Measurements from ENCODE around the gene OR2C1. TPM values are rescaled to one million over a fixed set of nuclear protein-coding genes. Genes with fewer than 3 reads are reported as not detected.

The OR2C1 gene
- total RNA-seq, 1 donor = not detected

DNA sequence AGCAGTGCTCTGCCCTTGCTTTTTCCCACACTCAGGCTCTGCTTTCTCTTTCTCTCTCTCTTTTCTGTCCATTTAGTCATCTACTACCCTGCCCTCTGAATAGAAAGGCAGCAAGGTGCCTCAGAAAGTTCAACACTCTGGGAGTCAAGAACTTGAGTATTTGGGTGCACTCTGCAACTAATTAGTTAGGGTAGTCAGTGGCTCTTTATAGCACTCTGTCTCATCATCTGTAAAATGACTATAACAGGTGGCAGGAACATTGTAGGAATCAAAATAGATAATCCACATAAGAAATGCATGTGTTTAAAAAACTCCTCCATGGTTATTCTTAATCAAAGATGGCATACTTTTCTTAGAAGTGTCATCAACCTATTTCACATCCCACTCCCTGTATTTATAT lies 7.2 kb downstream of the OR2C1 start:
- H3K4me3 ChIP-seq (ENCODE audit: low read depth, low read length) = no peak overlapping the region
- TF ChIP-seq, protein P1, sequence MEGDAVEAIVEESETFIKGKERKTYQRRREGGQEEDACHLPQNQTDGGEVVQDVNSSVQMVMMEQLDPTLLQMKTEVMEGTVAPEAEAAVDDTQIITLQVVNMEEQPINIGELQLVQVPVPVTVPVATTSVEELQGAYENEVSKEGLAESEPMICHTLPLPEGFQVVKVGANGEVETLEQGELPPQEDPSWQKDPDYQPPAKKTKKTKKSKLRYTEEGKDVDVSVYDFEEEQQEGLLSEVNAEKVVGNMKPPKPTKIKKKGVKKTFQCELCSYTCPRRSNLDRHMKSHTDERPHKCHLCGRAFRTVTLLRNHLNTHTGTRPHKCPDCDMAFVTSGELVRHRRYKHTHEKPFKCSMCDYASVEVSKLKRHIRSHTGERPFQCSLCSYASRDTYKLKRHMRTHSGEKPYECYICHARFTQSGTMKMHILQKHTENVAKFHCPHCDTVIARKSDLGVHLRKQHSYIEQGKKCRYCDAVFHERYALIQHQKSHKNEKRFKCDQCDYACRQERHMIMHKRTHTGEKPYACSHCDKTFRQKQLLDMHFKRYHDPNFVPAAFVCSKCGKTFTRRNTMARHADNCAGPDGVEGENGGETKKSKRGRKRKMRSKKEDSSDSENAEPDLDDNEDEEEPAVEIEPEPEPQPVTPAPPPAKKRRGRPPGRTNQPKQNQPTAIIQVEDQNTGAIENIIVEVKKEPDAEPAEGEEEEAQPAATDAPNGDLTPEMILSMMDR (IDR thresholded peaks at IDR 0.05; ENCODE audit: insufficient read depth, low read depth, low read length) = no peak
- DNase-seq (ENCODE audit: low read depth) = no peak

DNA sequence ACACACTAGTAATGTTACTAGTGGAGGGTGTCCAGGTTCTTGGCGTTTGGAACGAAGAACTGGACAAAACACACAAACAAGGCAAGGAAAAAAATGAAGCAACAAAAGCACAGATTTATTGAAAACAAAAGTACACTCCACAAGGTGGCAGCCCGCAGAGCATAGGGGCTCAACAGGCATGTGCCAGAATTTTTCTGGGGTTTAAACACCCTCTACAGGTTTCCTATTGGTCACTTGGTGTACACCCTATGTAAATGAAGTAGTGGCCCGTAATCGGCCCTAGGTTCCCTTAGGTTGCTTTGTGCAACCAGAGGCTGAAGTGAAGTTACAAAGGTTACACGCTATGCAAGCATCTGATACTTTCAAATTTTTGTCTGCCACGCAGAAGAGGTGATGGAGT lies 8.1 kb downstream of the OR2C1 start:
- no peak for DNase-seq (ENCODE audit: low read depth)
- no peak overlapping the region for H3K4me3 ChIP-seq (ENCODE audit: low read depth, low read length)
- TF ChIP-seq, protein P1 (IDR thresholded peaks at IDR 0.05; ENCODE audit: insufficient read depth, low read depth, low read length) = no peak

DNA sequence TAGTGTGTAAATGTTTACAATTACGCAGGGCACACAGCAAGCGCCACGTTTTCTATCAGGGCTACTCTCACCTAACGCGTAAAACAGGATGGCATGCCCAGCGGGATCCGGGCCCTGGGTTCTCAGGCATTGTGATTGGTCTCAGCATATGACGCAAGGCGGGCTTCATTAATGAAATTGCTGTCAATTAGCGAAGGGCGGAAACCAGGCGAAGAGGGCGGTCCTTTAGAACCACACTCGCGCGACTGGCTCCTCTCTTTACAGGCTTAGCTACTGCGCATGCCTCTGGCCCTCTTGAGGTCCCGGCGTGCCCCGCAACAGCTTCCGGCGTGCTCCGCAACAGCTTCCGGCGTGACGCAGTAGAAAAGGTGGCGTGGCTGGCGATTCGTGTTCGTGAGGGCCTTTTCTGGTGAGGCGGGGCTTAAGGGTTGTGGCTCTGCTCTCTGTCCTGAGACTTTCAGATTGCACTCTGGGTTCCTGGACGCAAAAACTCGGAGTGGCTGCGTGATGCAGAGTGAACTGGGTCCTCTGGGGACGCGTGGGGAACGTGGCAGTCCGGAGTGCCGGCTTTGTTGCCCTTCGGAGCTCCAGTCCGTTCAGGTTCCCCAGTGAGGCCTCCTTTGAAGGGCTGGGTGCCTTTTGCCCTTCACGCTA lies 9.2 kb downstream of the OR2C1 start:
- DNase-seq (ENCODE audit: low read depth) = peak; percentile 99
- H3K4me3 ChIP-seq (ENCODE audit: low read depth, low read length) = peak overlapping the region; percentile 70
- TF ChIP-seq, protein P1 (IDR thresholded peaks at IDR 0.05; ENCODE audit: insufficient read depth, low read depth, low read length) = no peak

DNA sequence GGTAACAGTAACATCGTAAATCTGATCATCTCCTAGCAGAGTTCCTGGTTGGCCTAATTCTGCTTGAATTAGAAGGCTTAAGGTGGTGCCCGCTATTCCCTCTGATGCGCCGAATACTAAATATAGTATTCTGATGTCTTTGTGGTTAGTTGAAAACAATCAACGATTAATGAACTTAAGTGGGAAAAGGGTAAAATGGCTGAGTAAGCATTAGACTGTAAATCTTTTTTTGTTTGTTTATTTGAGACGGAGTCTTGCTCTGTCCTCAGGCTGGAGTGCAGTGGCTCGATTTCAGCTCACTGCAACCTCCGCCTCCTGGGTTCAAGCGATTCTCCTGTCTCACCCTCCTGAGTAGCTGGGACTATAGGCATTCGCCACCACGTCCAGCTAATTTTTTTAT lies 13.4 kb downstream of the OR2C1 start:
- TF ChIP-seq, protein P1 (IDR thresholded peaks at IDR 0.05; ENCODE audit: insufficient read depth, low read depth, low read length) = no peak
- H3K4me3 ChIP-seq (ENCODE audit: low read depth, low read length) = no peak overlapping the region
- no peak for DNase-seq (ENCODE audit: low read depth)

DNA sequence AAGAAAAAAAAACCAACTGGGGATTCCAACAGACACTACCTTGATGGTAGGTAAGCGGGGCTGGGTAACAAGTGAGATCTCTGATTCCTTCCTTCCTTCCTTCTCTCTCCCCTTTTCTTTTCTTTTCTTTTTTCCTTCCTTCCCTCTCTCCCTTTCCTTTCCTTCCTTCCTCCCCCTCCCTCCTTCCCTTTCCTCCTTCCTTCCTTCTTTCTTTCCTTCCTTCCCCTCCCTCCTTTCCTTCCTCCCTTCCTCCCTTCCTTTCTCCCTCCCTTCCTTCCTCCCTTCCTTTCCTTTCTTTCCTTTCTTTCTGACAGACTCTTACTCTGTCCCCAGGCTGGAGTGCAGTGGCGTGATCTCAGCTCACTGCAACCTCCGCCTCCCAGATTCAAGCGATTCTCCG lies 20.0 kb downstream of the OR2C1 start:
- TF ChIP-seq, protein P1 (IDR thresholded peaks at IDR 0.05; ENCODE audit: insufficient read depth, low read depth, low read length) = no peak

DNA sequence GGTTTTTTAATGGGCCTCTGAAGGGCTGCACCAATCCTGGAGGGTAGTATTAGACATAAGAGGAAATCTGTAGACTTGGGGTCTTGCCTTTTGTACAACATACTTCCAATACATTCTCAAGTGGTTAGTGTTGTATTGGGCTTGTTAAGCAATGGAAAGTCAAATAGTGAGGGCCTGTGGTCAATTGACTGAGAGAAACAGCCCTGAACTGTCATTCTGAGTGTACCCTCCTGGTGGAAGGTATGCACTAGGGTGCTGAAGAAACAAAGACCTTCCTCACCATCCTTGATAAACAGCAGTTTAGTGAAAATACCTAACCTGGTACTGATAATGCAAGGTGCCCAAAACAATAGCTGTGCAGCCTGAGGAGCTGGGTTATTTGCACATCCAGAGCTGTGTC lies 22.2 kb downstream of the OR2C1 start:
- H3K4me3 ChIP-seq (ENCODE audit: low read depth, low read length) = no peak overlapping the region
- no peak for DNase-seq (ENCODE audit: low read depth)
- TF ChIP-seq, protein P1 (IDR thresholded peaks at IDR 0.05; ENCODE audit: insufficient read depth, low read depth, low read length) = no peak

More for the DNA sequence above, 20.0 kb downstream of the OR2C1 start:
- H3K4me3 ChIP-seq (ENCODE audit: low read depth, low read length) = no peak overlapping the region
- DNase-seq (ENCODE audit: low read depth) = no peak

DNA sequence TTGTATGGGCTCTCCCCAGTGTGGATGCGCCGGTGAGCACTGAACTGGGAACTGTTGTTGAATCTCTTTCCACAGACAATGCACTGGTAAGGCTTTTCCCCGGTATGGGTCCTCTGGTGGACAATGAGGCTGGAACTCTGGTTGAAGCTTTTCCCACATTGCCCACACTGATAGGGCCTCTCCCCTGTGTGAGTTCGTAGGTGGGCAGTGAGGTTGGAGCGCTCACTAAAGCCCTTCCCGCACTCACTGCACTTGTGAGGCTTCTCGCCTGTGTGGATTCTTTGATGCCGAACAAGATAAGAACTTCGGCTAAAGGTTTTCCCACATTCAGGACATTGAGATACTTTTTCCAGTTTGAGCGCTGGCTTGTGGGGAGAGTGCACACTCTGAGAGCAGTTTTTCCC lies 27.4 kb downstream of the OR2C1 start:
- DNase-seq (ENCODE audit: low read depth) = no peak
- H3K4me3 ChIP-seq (ENCODE audit: low read depth, low read length) = no peak overlapping the region
- TF ChIP-seq, protein P1 (IDR thresholded peaks at IDR 0.05; ENCODE audit: insufficient read depth, low read depth, low read length) = no peak
